ENCODE results near the gene BORCS8.

Gene BORCS8

GRCh38 chr19:19213426-19214158, 21.6 kb upstream of the BORCS8 start:
- DNase-seq: no peak

GRCh38 chr19:19212916-19213315, 21.0 kb upstream of the BORCS8 start:
- DNase-seq: no peak

GRCh38 chr19:19211499-19212420, 19.8 kb upstream of the BORCS8 start, which contains the start of gene NCAN:
Gene NCAN, plus strand, starts transcription at chr19:19211958. Its CDS starts 4,996 bp downstream, at chr19:19216954.
- no peak for DNase-seq

- DNase-seq: no peak
These were observed 17.4 kb upstream of the BORCS8 start for GRCh38 chr19:19209372-19209771.

- no peak for DNase-seq
These were observed 16.0 kb upstream of the BORCS8 start for GRCh38 chr19:19207637-19208572.

- DNase-seq: no peak
These were observed 15.0 kb upstream of the BORCS8 start for GRCh38 chr19:19206938-19207337.

- no peak for DNase-seq
These were observed 13.8 kb upstream of the BORCS8 start for GRCh38 chr19:19205416-19206410.

GRCh38 chr19:19204181-19204580, 12.2 kb upstream of the BORCS8 start:
- no peak for DNase-seq

- DNase-seq: peak; percentile 88
These were observed 11.3 kb upstream of the BORCS8 start, which contains the start of gene NR2C2AP for GRCh38 chr19:19203012-19203856. Gene NR2C2AP, minus strand, starts transcription at chr19:19203414. Its CDS starts 354 bp downstream, at chr19:19203060.

- no peak for DNase-seq
These were observed 10.7 kb upstream of the BORCS8 start for GRCh38 chr19:19202707-19203011.

- no peak for DNase-seq
These were observed 10.0 kb upstream of the BORCS8 start for GRCh38 chr19:19201697-19202630.

- no peak for DNase-seq
These were observed 2.0 kb upstream of the BORCS8 start for GRCh38 chr19:19193926-19194325.

- no peak for DNase-seq
These were observed 1.0 kb upstream of the BORCS8 start for GRCh38 chr19:19192910-19193423.

- no peak for DNase-seq
These were observed 229 bp downstream of the BORCS8 start for GRCh38 chr19:19191768-19192077.

GRCh38 chr19:19186742-19187141, 5.2 kb downstream of the BORCS8 start:
- no peak for DNase-seq

GRCh38 chr19:19185853-19186740, 5.9 kb downstream of the BORCS8 start:
- peak; percentile 59 for DNase-seq

- DNase-seq: no peak
These were observed 10.4 kb downstream of the BORCS8 start for GRCh38 chr19:19181488-19181998.

All from T-helper 9 cell (primary cell).